ENCODE results near the gene RNASET2.

GRCh38 chr6:166903027-166903426, 53.3 kb downstream of the RNASET2 start:
- no peak for TF ChIP-seq CTCF (IDR thresholded peaks at IDR 0.05)
- TF ChIP-seq POLR2A (IDR thresholded peaks at IDR 0.05): no peak
- TF ChIP-seq EP300 (IDR thresholded peaks at IDR 0.05): no peak
